Prostate gland (tissue), 2 donors: Measurements from ENCODE around the gene DPP3. TPM values are rescaled to one million over a fixed set of nuclear protein-coding genes. Genes with fewer than 3 reads are reported as not detected.

Experiments
- DNase-seq: peaks from one replicate; pipeline ENCODE4 v3.0.0-alpha.2; 2019; ENCODE audit warnings: low spot score
- H3K27ac ChIP-seq, 2 donors: fragments of 200-600 bp; sonication (generic); 2 replicates each; pipeline ENCODE4 v1.5.1; 2017 to 2019
- H3K27me3 ChIP-seq: fragments of 200-600 bp; sonication (generic); replicated peaks from 2 replicates; pipeline ENCODE4 v1.5.1; 2019; ENCODE audit not compliant: insufficient read depth
- H3K36me3 ChIP-seq, 2 donors: fragments of 200-600 bp; sonication (generic); 1 replicate in 1 of 2; 2 replicates in 1 of 2; pipeline versions ENCODE4 v1.5.1 to v1.8.1; 2017 to 2019
- H3K4me1 ChIP-seq: fragments of 200-600 bp; sonication (generic); replicated peaks from 2 replicates; pipeline ENCODE4 v1.5.1; 2019
- H3K4me3 ChIP-seq, 2 donors: fragments of 200-600 bp; sonication (generic); 2 replicates each; pipeline ENCODE4 v1.5.1; 2017 to 2019
- H3K9me3 ChIP-seq: fragments of 200-600 bp; sonication (generic); 2 replicates; pipeline ENCODE4 v1.5.1; 2017
- POLR2A ChIP-seq: fragments of 450-650 bp; IDR thresholded peaks from one replicate; pipeline ENCODE4 v1.6.1; 2016; ENCODE audit warnings: antibody characterized with exemption, mild to moderate bottlenecking
- POLR2AphosphoS5 ChIP-seq: sonication (generic); formaldehyde crosslinking; IDR thresholded peaks from one replicate; pipeline ENCODE4 v1.6.1; 2017; ENCODE audit warnings: antibody characterized with exemption
- WGBS: methylation state at CpG from one replicate; pipeline ENCODE4 v1.1.5; 2018; 5-methylcytosine and 5-hydroxymethylcytosine counted together
- intact Hi-C: fragments of 100-400 bp; cut with DNase I; formaldehyde crosslinking; loops from one replicate; pipeline ENCODE4 v1.14.2; 2022
- total RNA-seq, 2 donors: library from RNA; depleted of rRNA; stranded (reverse); fragments of >200 nt; gene quantifications; one replicate each; pipeline ENCODE4 v1.1.0, GENCODE V29; 2016
- TF ChIP-seq, protein P1 (sequence below), 4 experiments: fragments of 200-600 bp in 2 of 4; fragments of 450-650 bp in 2 of 4; sonication (generic) in 2 of 4; IDR thresholded peaks; 1 replicate in 3 of 4; 2 replicates in 1 of 4; pipeline ENCODE4 v1.5.1; 2016 to 2019; ENCODE audit warnings: antibody characterized with exemption in 4 of 4, mild to moderate bottlenecking in 2 of 4, moderate library complexity in 2 of 4

DPP3 gene
- total RNA-seq, 2 donors from 2014 or later: 37.0 to 53.6 TPM

DNA sequence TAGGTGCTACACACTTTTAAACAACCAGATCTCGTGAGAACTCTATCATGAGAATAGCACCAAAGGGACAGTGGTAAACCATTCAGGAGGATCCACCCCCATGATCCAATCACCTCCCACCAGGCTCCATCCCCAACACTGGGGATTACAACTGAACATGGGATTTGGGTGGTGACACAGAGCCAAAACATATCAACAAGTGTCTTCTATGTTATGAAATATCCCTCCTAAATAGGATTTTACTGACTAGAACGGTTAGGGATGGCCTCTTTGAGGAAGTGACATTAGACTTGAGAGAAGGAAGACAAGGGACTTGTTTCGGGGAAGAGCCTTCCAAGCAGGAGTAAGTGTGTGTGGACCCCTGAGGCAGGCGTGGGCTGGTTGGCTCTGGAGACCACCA lies 29.7 kb upstream of the DPP3 start:
- Histone ChIP-seq H3K9me3 (no peaks in the 10 kb centered on the region), H3K4me1 (no peaks in the 10 kb centered on the region), H3K4me3 (no peak overlapping the region), H3K36me3 (no peaks in the 10 kb centered on the region), H3K27ac (no peak overlapping the region), H3K27me3 (no peaks in the 10 kb centered on the region)
- no peak for DNase-seq
- WGBS: 72% methylated on average over 4 of the region's 4 CpGs
- TF ChIP-seq POLR2A (no peak), POLR2AphosphoS5 (no peak)
- TF ChIP-seq, protein P1, sequence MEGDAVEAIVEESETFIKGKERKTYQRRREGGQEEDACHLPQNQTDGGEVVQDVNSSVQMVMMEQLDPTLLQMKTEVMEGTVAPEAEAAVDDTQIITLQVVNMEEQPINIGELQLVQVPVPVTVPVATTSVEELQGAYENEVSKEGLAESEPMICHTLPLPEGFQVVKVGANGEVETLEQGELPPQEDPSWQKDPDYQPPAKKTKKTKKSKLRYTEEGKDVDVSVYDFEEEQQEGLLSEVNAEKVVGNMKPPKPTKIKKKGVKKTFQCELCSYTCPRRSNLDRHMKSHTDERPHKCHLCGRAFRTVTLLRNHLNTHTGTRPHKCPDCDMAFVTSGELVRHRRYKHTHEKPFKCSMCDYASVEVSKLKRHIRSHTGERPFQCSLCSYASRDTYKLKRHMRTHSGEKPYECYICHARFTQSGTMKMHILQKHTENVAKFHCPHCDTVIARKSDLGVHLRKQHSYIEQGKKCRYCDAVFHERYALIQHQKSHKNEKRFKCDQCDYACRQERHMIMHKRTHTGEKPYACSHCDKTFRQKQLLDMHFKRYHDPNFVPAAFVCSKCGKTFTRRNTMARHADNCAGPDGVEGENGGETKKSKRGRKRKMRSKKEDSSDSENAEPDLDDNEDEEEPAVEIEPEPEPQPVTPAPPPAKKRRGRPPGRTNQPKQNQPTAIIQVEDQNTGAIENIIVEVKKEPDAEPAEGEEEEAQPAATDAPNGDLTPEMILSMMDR (IDR thresholded peaks at IDR 0.05): no peak
- intact Hi-C loops: no loop called here

DNA sequence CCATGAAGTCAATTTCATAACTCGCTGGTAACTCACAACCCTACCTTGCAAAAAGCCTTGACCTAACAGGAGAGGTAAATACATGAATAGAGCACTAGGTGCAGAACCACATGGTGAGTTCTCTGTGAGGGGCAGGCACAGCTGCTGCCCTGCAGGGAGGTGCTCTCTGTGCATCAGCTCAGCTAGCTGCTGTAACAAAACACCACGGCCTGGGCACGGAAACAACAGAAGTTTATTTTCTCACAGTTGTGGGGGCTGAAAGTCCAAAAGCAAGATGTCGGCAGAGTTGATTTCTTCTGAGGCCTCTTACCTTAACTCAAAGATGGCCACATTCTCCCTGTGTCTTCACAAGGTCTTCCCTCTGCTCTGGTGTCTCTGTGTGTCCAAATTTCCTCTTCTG lies 28.6 kb upstream of the DPP3 start:
- TF ChIP-seq, protein P1 (IDR thresholded peaks at IDR 0.05): no peak
- no peak for TF ChIP-seq POLR2A
- no peak for TF ChIP-seq POLR2AphosphoS5
- Histone ChIP-seq H3K9me3 (no peaks in the 10 kb centered on the region), H3K27me3 (no peaks in the 10 kb centered on the region), H3K27ac (no peak overlapping the region), H3K36me3 (no peaks in the 10 kb centered on the region), H3K4me3 (no peak overlapping the region), H3K4me1 (no peaks in the 10 kb centered on the region)
- intact Hi-C loops: no loop called here
- WGBS: 91% methylated on average over 4 of the region's 4 CpGs
- no peak for DNase-seq

DNA sequence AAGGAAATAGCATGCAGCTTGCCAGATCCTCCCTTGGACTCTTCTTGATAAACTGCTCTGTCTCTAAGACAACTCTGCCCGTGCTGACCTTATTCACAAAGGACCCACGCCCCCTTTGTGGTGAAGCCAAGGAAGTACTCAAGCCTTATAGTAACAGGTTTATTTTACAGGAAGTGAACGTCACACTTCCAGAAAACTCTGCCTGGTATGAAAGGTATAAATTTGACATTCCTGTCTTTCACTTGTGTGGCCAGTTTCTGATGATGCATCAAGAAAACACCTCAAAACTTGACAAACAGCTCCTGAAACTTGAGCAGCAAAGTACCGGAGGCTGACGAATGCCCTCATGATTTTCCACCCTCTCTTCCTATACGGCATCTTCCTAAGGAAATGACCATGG lies 26.0 kb upstream of the DPP3 start:
- intact Hi-C loops: no loop called here
- no peak for DNase-seq
- TF ChIP-seq POLR2A: no peak
- no peak for TF ChIP-seq POLR2AphosphoS5
- TF ChIP-seq, protein P1 (IDR thresholded peaks at IDR 0.05): no peak
- 24% methylated on average over 6 of the region's 6 CpGs for WGBS
- Histone ChIP-seq H3K27me3 (no peaks in the 10 kb centered on the region), H3K4me3 (no peak overlapping the region), H3K4me1 (no peaks in the 10 kb centered on the region), H3K36me3 (no peaks in the 10 kb centered on the region), H3K9me3 (no peaks in the 10 kb centered on the region), H3K27ac (no peak overlapping the region)

DNA sequence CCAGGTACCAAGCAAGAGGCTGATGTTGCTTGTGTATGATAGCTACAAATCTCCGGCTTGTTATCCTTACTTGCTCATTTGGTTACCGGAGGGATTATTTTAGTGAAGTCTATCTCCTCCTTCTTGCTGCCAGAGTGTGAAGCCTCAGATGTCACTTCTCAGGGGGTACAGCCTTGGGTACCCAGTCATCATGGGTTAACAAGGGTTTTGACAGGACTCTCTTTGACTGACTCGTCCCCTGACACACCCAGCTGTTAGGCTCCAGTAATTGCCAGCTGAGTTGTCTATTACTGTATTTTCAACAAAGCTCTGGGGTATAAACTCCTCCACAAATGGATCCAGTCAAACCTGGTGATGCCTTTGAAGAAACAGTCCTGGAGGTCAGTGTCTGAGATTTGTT lies 25.4 kb upstream of the DPP3 start:
- Histone ChIP-seq H3K27ac (no peak overlapping the region), H3K36me3 (no peaks in the 10 kb centered on the region), H3K4me1 (no peaks in the 10 kb centered on the region), H3K4me3 (no peak overlapping the region), H3K9me3 (no peaks in the 10 kb centered on the region), H3K27me3 (no peaks in the 10 kb centered on the region)
- WGBS: 64% methylated on average over 3 of the region's 3 CpGs
- DNase-seq: no peak
- intact Hi-C loops: no loop called here
- TF ChIP-seq POLR2A (no peak), POLR2AphosphoS5 (no peak)
- TF ChIP-seq, protein P1 (IDR thresholded peaks at IDR 0.05): no peak

DNA sequence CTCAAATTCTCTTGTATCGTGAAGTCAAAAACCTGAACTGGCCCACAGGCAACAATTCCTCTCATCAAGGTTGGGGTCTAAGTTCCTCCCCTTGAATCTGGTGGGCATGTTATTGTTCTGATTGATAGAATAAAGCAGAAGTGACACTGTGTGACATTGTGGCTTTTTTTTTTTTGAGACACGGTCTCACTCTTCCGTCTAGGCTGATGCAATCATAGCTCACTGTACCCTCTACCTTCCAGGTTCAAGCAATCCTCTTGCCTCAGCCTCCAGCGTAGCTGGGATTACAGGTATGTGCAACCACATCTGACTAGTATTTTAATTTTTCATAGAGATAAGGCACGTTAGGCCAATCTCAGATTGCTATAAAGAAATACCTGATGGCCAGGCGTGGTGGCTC lies 22.4 kb upstream of the DPP3 start:
- Histone ChIP-seq H3K4me1 (no peaks in the 10 kb centered on the region), H3K27me3 (no peaks in the 10 kb centered on the region), H3K9me3 (no peaks in the 10 kb centered on the region), H3K4me3 (no peak overlapping the region), H3K36me3 (no peaks in the 10 kb centered on the region), H3K27ac (no peak overlapping the region)
- no peak for DNase-seq
- intact Hi-C loops: no loop called here
- WGBS: 86% methylated on average over 6 of the region's 6 CpGs
- TF ChIP-seq POLR2AphosphoS5 (no peak), POLR2A (no peak)
- TF ChIP-seq, protein P1 (IDR thresholded peaks at IDR 0.05): no peak
